Measurements from ENCODE around the gene TGM4. TPM values are rescaled to one million over a fixed set of nuclear protein-coding genes. Genes with fewer than 3 reads are reported as not detected.

Gene TGM4
- total RNA-seq, 4 donors from 2014 or later: not detected

DNA sequence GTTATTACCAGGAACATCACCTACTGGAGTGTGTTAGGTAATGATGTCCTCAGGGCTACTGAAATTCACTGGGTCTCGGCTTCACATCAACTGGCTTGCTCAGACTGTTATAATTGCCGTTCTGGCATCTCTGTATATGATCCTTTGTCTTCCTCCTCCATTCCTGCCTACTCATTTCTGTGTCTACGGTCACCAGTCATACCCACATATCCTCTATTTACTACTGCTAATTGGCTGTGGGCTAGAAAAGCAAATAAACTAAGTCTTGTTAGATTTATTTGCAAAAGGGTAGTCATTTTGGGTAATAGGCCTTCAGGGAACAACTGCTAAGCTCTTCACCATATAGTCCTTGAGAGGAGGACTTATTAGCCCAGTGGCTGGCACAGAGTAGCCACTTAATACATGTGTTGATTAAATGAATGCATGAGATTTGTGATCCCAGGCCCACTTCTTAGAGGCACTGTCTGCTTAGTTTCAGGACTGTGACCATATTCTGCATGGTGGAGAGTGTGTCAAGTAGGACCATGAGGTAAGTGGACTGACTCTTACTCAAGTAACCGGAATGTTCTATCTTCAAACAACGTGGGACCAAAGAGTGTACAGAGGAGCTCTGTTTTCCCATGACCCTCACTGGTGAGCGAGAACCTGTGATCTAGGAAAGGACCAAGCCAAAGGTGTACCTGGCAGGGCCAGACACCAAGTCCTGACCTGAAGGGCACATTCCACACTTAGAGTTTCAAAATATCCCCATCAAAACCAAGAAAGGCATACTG lies 88.4 kb downstream of the TGM4 start:
- TF ChIP-seq POLR2A (IDR thresholded peaks at IDR 0.05): no peak
- TF ChIP-seq, protein P1, sequence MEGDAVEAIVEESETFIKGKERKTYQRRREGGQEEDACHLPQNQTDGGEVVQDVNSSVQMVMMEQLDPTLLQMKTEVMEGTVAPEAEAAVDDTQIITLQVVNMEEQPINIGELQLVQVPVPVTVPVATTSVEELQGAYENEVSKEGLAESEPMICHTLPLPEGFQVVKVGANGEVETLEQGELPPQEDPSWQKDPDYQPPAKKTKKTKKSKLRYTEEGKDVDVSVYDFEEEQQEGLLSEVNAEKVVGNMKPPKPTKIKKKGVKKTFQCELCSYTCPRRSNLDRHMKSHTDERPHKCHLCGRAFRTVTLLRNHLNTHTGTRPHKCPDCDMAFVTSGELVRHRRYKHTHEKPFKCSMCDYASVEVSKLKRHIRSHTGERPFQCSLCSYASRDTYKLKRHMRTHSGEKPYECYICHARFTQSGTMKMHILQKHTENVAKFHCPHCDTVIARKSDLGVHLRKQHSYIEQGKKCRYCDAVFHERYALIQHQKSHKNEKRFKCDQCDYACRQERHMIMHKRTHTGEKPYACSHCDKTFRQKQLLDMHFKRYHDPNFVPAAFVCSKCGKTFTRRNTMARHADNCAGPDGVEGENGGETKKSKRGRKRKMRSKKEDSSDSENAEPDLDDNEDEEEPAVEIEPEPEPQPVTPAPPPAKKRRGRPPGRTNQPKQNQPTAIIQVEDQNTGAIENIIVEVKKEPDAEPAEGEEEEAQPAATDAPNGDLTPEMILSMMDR (IDR thresholded peaks at IDR 0.05): no peak
- Histone ChIP-seq H3K4me1 (no peaks in the 10 kb centered on the region), H3K9me3 (no peaks in the 10 kb centered on the region), H3K4me3 (no peak overlapping the region), H3K27ac (no peak overlapping the region), H3K36me3 (no peaks in the 10 kb centered on the region), H3K27me3 (no peaks in the 10 kb centered on the region)
- no peak for DNase-seq
- intact Hi-C loops (cut with DNase I; ENCODE audit: low total_unique reads): no loop called here

DNA sequence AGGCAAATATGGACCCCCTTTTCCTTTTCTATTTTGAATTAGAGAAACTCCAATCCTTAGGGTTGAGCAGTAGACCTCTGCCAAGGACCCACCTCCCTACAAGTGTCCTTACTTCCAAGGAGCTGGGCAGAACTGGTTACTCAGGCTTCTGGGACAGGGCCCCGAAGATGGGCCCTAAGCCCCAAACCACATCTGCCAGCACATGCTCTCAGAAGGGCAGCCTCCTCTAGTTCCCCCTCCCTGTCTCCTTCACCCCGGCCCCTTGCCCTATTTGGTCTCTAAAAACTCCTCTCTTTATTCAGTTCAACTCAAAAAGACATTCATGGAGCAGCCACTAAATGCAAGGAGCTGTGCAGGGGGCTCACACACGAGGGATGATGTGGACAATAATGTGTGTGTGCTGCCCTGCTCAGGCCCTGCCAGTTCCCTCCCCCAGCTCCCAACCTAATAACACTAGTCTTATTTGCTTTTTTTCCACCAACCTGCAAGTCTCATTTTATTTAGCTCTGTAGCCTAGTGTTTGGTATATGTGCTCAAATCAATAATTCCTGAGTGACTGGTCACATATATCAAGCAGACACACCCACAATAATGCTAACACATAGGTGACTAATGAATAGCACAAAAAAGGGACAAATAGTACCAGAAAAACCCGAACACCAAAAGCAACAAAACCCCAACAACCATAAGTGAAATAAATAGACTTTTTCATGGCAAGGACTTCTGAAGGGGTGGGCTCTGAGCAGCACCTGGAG lies 89.3 kb downstream of the TGM4 start:
- no peaks in the 10 kb centered on the region for H3K27me3 ChIP-seq
- no peak overlapping the region for H3K4me3 ChIP-seq
- no peaks in the 10 kb centered on the region for H3K4me1 ChIP-seq
- TF ChIP-seq POLR2A (IDR thresholded peaks at IDR 0.05): no peak
- TF ChIP-seq, protein P1 (IDR thresholded peaks at IDR 0.05): no peak
- H3K9me3 ChIP-seq: no peaks in the 10 kb centered on the region
- DNase-seq: no peak
- intact Hi-C loops (cut with DNase I; ENCODE audit: low total_unique reads): no loop called here
- no peaks in the 10 kb centered on the region for H3K36me3 ChIP-seq
- H3K27ac ChIP-seq: no peak overlapping the region

MicroRNAs encoded within 50 kb of the gene (microRNA counts, 767-probe panel; counts per million panel counts)
- 0 counts per million in 2 donors for microRNA hsa-miR-564

Other genes starting within 250 kb of the TGM4 start
- gene ZNF197, start 249.6 kb upstream of the TGM4 start, total RNA-seq: 10 to 100 TPM; 17.6 to 51.2 (median 28.5) TPM
- gene ZNF35, start 225.9 kb upstream of the TGM4 start, total RNA-seq: 10 to 100 TPM in 3 of 4 donors, 1 to 10 TPM in 1; 8.2 to 28.3 (median 19.5) TPM
- gene ZNF502, start 161.9 kb upstream of the TGM4 start, total RNA-seq: 10 to 100 TPM in 1 of 4 donors, 1 to 10 TPM in 3; 2.4 to 20.9 (median 8.8) TPM
- 100 to 1,000 TPM in 1 of 4 donors, 10 to 100 TPM in 1, 1 to 10 TPM in 2; 6.0 to 319 (median 16.2) TPM for gene ZNF501, start 145.0 kb upstream of the TGM4 start, total RNA-seq
- 10 to 100 TPM; 21.5 to 49.6 (median 36.0) TPM for gene KIAA1143, start 113.0 kb upstream of the TGM4 start, total RNA-seq
- 10 to 100 TPM in 1 of 4 donors, 1 to 10 TPM in 1, under 1 TPM in 2; 0.51 to 14.7 (median 2.0) TPM for gene KIF15, start 112.8 kb upstream of the TGM4 start, total RNA-seq
- 10 to 100 TPM in 2 of 4 donors, 1 to 10 TPM in 2; 2.6 to 14.9 (median 7.1) TPM for gene TMEM42, start 12.7 kb upstream of the TGM4 start, total RNA-seq
- gene ZDHHC3, start 101.6 kb downstream of the TGM4 start, total RNA-seq: 10 to 100 TPM; 29.7 to 76.2 (median 56.2) TPM
- gene EXOSC7, start 101.6 kb downstream of the TGM4 start, total RNA-seq: 10 to 100 TPM in 3 of 4 donors, 1 to 10 TPM in 1; 2.4 to 39.2 (median 30.0) TPM
- gene CLEC3B, start 151.7 kb downstream of the TGM4 start, total RNA-seq: 100 to 1,000 TPM in 1 of 4 donors, 10 to 100 TPM in 3; 35.0 to 248 (median 62.6) TPM

Data from uterus (tissue), 4 donors.